ENCODE measurements around the gene ZNF789.
"Not testable (repeated sequence)": the region's sequence is repeated elsewhere in the genome, so short reads cannot be mapped to it uniquely, and the experiment has no call there.

The ZNF789 gene

GRCh38 chr7:99472561-99473314 lies at the start of gene ZNF789:
Gene ZNF789 (plus strand): TSS chr7:99472890. CDS start chr7:99476457, 3,567 bp downstream.
- peak; percentile 99 for DNase-seq

- no peak for DNase-seq
These were observed 47.6 kb upstream of the ZNF789 start for GRCh38 chr7:99424932-99425730.

- no peak for DNase-seq
These were observed 43.6 kb upstream of the ZNF789 start for GRCh38 chr7:99428972-99429566.

- no peak for DNase-seq
These were observed 42.9 kb upstream of the ZNF789 start for GRCh38 chr7:99429756-99430155.

- DNase-seq = not testable (repeated sequence)
These were observed 40.7 kb upstream of the ZNF789 start for GRCh38 chr7:99431756-99432540.

- no peak for DNase-seq
These were observed 39.5 kb upstream of the ZNF789 start for GRCh38 chr7:99433158-99433557.

GRCh38 chr7:99437946-99438572 lies 34.6 kb upstream of the ZNF789 start:
- no peak for DNase-seq

GRCh38 chr7:99438573-99439480 lies 33.9 kb upstream of the ZNF789 start, which contains the start of the genes CPSF4 and PTCD1:
Gene CPSF4 (plus strand): TSS chr7:99438943. CDS start chr7:99439083, 140 bp downstream.
Gene PTCD1 (minus strand): TSS chr7:99438798. CDS start chr7:99435242, 3,556 bp downstream.
- peak; percentile 97 for DNase-seq

GRCh38 chr7:99440195-99440594 lies 32.5 kb upstream of the ZNF789 start:
- no peak for DNase-seq

GRCh38 chr7:99446096-99446495 lies 26.6 kb upstream of the ZNF789 start:
- DNase-seq = no peak

GRCh38 chr7:99447943-99448342 lies 24.7 kb upstream of the ZNF789 start:
- DNase-seq = peak; percentile 33

- no peak for DNase-seq
These were observed 23.8 kb upstream of the ZNF789 start for GRCh38 chr7:99448855-99449254.

- no peak for DNase-seq
These were observed 23.4 kb upstream of the ZNF789 start for GRCh38 chr7:99449326-99449725.

- no peak for DNase-seq
These were observed 20.8 kb upstream of the ZNF789 start for GRCh38 chr7:99451936-99452335.

GRCh38 chr7:99452541-99452940 lies 20.1 kb upstream of the ZNF789 start:
- DNase-seq = no peak

GRCh38 chr7:99453105-99453504 lies 19.6 kb upstream of the ZNF789 start:
- no peak for DNase-seq

- DNase-seq = no peak
These were observed 16.8 kb upstream of the ZNF789 start for GRCh38 chr7:99455874-99456273.

GRCh38 chr7:99456288-99456687 lies 16.4 kb upstream of the ZNF789 start:
- no peak for DNase-seq

GRCh38 chr7:99457050-99457649 lies 15.5 kb upstream of the ZNF789 start:
- no peak for DNase-seq

- DNase-seq = no peak
These were observed 14.8 kb upstream of the ZNF789 start for GRCh38 chr7:99457650-99458493.
